UCSD-AML1 (cell line): ENCODE measurements around the gene CHPF.

Source experiments
- DNase-seq: peaks from one replicate; lab custom pipeline; 2025; ENCODE audit not compliant: unreplicated experiment; lab: John Stamatoyannopoulos, UW

Gene CHPF

GRCh38 chr2:219533930-219534661, 9.5 kb downstream of the CHPF start:
- DNase-seq, result no peak

GRCh38 chr2:219532378-219532649, 11.3 kb downstream of the CHPF start:
- no peak for DNase-seq

GRCh38 chr2:219531639-219532377, 11.8 kb downstream of the CHPF start:
- no peak for DNase-seq

- DNase-seq, result peak; percentile 84
Measured at GRCh38 chr2:219530048-219530963, 13.3 kb downstream of the CHPF start.

GRCh38 chr2:219527472-219527871, 16.1 kb downstream of the CHPF start:
- no peak for DNase-seq

GRCh38 chr2:219527076-219527394, 16.6 kb downstream of the CHPF start:
- DNase-seq, result no peak

- DNase-seq, result no peak
Measured at GRCh38 chr2:219526320-219527075, 17.1 kb downstream of the CHPF start.

- DNase-seq, result peak; percentile 17
Measured at GRCh38 chr2:219525533-219526232, 17.9 kb downstream of the CHPF start.

GRCh38 chr2:219524817-219525216, 18.8 kb downstream of the CHPF start:
- no peak for DNase-seq

- DNase-seq, result no peak
Measured at GRCh38 chr2:219523031-219523671, 20.5 kb downstream of the CHPF start.

- DNase-seq, result no peak
Measured at GRCh38 chr2:219522111-219523030, 21.2 kb downstream of the CHPF start.

- DNase-seq, result peak; percentile 58
Measured at GRCh38 chr2:219521066-219521880, 22.3 kb downstream of the CHPF start.

- DNase-seq, result no peak
Measured at GRCh38 chr2:219520079-219520478, 23.5 kb downstream of the CHPF start.

- no peak for DNase-seq
Measured at GRCh38 chr2:219519526-219519916, 24.1 kb downstream of the CHPF start.

- no peak for DNase-seq
Measured at GRCh38 chr2:219517954-219518778, 25.4 kb downstream of the CHPF start.

- DNase-seq, result no peak
Measured at GRCh38 chr2:219516888-219517287, 26.7 kb downstream of the CHPF start.

- no peak for DNase-seq
Measured at GRCh38 chr2:219515874-219516629, 27.6 kb downstream of the CHPF start.
